HepG2 (cell line): ENCODE measurements around the gene EPHA2. TPM values are rescaled to one million over a fixed set of nuclear protein-coding genes. Genes with fewer than 3 reads are reported as not detected.
A peak's percentile ranks its signal among the peaks of the same experiment; 100 is the strongest.

ENCODE experiments used
- ELK4 ChIP-seq: sonication (generic); formaldehyde crosslinking; IDR thresholded peaks from 2 replicates; pipeline ENCODE4 v1.9.0; 2021; ENCODE audit warnings: missing genetic modification reagents, borderline replicate concordance
- FUBP1 ChIP-seq: sonication (generic); formaldehyde crosslinking; IDR thresholded peaks from 2 replicates; pipeline ENCODE4 v1.5.1; 2020; ENCODE audit warnings: missing genetic modification reagents, mild to moderate bottlenecking, borderline replicate concordance
- GATAD2A ChIP-seq: IDR thresholded peaks from 2 replicates; pipeline ENCODE4 v1.6.1; 2016
- NFKB2 ChIP-seq: sonication (generic); formaldehyde crosslinking; IDR thresholded peaks from 2 replicates; pipeline ENCODE4 v1.4.0; 2020; ENCODE audit warnings: missing genetic modification reagents, borderline replicate concordance
- PATZ1 ChIP-seq: sonication (generic); formaldehyde crosslinking; IDR thresholded peaks from 2 replicates; pipeline ENCODE4 v1.4.0; 2020; ENCODE audit warnings: missing genetic modification reagents
- SNAPC2 ChIP-seq: sonication (generic); formaldehyde crosslinking; IDR thresholded peaks from 2 replicates; pipeline ENCODE4 v1.8.1; 2022; ENCODE audit warnings: mild to moderate bottlenecking, missing genetic modification reagents
- XBP1 ChIP-seq: sonication (generic); formaldehyde crosslinking; IDR thresholded peaks from 2 replicates; pipeline ENCODE4 v1.5.0; 2020; ENCODE audit warnings: missing genetic modification reagents
- ZNF253 ChIP-seq: sonication (generic); formaldehyde crosslinking; IDR thresholded peaks from 2 replicates; pipeline ENCODE4 v1.8.0; 2022; ENCODE audit warnings: mild to moderate bottlenecking, missing genetic modification reagents, borderline replicate concordance
- ZNF790 ChIP-seq: sonication (generic); formaldehyde crosslinking; IDR thresholded peaks from 2 replicates; pipeline ENCODE4 v1.8.0; 2022; ENCODE audit warnings: missing genetic modification reagents, mild to moderate bottlenecking, borderline replicate concordance
- polyA plus RNA-seq, 8 experiments: library from polyadenylated mRNA; depleted of rRNA in 3 of 8; stranded (reverse) in 7 of 8; unstranded in 1 of 8; fragments of >200 nt; fragmentation: Illumina TruSeq in 4 of 8; extraction: Trizol in 4 of 8; gene quantifications; 2 replicates each; pipeline versions ENCODE4 v1.2.1 to v1.2.3, GENCODE V29; 2011 to 2016; ENCODE audit warnings: low read depth in 4 of 8, missing spikeins in 1 of 8, mixed read lengths in 1 of 8; ENCODE audit not compliant: insufficient read depth in 1 of 8
- total RNA-seq, 5 experiments: library from RNA; depleted of rRNA; stranded (reverse); fragments of >200 nt; fragmentation: Illumina TruSeq; extraction: Trizol; gene quantifications; 2 replicates each; pipeline ENCODE4 v1.2.3, GENCODE V29; 2016; ENCODE audit warnings: low read depth in 1 of 5
- TF ChIP-seq, protein P1 (sequence below): sonication (generic); formaldehyde crosslinking; IDR thresholded peaks from 2 replicates; pipeline ENCODE4 v1.5.0; 2020; ENCODE audit warnings: mild to moderate bottlenecking, missing genetic modification reagents
- TF ChIP-seq, protein P2 (sequence below): sonication (generic); formaldehyde crosslinking; IDR thresholded peaks from 2 replicates; pipeline ENCODE4 v1.8.1; 2023; ENCODE audit warnings: mild to moderate bottlenecking, moderate library complexity, missing genetic modification reagents
- TF ChIP-seq, protein P3 (sequence below): sonication (generic); formaldehyde crosslinking; IDR thresholded peaks from 2 replicates; pipeline ENCODE4 v1.5.0; 2020; ENCODE audit warnings: mild to moderate bottlenecking, missing genetic modification reagents, borderline replicate concordance
- TF ChIP-seq, protein P4 (sequence below): sonication (generic); formaldehyde crosslinking; IDR thresholded peaks from 2 replicates; pipeline ENCODE4 v1.8.0; 2022; ENCODE audit warnings: mild to moderate bottlenecking, missing genetic modification reagents, moderate library complexity

The EPHA2 gene
- total and polyA plus RNA-seq, 2 of the 13 experiments (the other 11 are each of a cell fraction or from before 2014, with no cell fraction given), result 33.6 to 53.6 TPM

DNA sequence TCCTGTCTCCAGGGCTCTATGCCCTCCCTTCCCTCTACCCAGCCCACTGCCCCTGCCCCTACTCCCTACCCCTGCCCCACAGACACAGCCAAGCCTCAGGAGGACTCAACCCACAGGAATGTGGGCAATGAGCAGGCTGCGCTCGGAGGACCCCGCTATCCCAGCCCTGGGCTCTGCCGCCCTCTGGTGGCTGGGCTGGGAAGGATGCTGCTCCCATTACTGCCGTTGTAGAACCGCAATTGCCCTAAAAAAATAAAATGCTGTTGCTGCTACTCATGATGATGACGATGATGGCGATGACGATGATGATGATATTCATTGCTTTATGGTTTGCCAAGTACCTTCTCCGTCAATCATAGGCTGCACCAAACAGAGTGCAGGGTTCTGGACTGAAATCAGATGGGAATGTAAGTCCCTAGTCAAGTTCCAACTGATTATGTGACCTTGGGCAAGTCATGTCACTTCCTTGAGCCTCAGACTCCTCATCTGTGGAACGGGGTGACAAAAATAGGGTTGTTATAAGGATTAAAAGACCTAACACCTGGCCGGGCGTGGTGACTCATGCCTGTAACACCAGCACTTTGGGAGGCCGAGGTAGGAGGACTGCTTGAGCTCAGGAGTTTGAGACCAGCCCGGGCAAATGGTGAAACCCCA, 32.0 kb upstream of the EPHA2 start (continued):
- TF ChIP-seq PATZ1, result 0 out of 2 replicates have a peak, but pooled peaks have one; percentile 30
- TF ChIP-seq XBP1 (CRISPR knock-in tag), result no peak
- TF ChIP-seq SNAPC2 (CRISPR knock-in tag), result no peak
- TF ChIP-seq ZNF253 (CRISPR knock-in tag), result no peak
- peak; percentile 64 for TF ChIP-seq GATAD2A (CRISPR knock-in tag)
- TF ChIP-seq, protein P1, sequence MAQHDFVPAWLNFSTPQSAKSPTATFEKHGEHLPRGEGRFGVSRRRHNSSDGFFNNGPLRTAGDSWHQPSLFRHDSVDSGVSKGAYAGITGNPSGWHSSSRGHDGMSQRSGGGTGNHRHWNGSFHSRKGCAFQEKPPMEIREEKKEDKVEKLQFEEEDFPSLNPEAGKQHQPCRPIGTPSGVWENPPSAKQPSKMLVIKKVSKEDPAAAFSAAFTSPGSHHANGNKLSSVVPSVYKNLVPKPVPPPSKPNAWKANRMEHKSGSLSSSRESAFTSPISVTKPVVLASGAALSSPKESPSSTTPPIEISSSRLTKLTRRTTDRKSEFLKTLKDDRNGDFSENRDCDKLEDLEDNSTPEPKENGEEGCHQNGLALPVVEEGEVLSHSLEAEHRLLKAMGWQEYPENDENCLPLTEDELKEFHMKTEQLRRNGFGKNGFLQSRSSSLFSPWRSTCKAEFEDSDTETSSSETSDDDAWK, result no peak
- TF ChIP-seq, protein P2, sequence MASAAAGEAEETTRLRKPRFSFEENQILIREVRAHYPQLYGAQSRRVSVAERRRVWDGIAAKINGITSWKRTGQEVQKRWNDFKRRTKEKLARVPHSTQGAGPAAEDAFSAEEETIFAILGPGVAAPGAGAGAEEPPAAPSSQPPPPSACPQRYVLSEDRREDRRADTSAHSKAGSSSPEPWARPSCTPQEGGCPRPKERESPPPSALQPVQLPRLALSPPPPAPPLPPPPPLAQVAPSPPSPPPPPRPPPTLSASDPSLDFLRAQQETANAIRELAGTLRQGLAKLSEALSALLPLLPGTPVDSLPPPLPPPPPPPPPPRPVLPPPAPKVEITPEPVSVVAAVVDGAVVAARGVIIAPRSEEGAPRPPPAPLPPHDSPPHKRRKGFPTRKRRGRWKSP, result 0 out of 2 replicates have a peak, but pooled peaks have one; percentile 27
- peak; percentile 37; the same call in 1 of the 2 replicates for TF ChIP-seq FUBP1 (CRISPR knock-in tag)
- TF ChIP-seq, protein P3, sequence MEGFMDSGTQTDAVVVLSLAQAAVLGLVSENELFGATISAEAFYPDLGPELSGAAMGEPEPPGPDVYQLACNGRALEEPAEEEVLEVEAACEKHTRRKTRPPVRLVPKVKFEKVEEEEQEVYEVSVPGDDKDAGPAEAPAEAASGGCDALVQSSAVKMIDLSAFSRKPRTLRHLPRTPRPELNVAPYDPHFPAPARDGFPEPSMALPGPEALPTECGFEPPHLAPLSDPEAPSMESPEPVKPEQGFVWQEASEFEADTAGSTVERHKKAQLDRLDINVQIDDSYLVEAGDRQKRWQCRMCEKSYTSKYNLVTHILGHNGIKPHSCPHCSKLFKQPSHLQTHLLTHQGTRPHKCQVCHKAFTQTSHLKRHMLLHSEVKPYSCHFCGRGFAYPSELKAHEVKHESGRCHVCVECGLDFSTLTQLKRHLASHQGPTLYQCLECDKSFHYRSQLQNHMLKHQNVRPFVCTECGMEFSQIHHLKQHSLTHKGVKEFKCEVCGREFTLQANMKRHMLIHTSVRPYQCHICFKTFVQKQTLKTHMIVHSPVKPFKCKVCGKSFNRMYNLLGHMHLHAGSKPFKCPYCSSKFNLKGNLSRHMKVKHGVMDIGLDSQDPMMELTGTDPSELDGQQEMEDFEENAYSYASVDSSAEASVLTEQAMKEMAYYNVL (CRISPR knock-in tag), result no peak
- no peak for TF ChIP-seq ZNF790
- TF ChIP-seq, protein P4, sequence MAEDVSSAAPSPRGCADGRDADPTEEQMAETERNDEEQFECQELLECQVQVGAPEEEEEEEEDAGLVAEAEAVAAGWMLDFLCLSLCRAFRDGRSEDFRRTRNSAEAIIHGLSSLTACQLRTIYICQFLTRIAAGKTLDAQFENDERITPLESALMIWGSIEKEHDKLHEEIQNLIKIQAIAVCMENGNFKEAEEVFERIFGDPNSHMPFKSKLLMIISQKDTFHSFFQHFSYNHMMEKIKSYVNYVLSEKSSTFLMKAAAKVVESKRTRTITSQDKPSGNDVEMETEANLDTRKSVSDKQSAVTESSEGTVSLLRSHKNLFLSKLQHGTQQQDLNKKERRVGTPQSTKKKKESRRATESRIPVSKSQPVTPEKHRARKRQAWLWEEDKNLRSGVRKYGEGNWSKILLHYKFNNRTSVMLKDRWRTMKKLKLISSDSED (CRISPR knock-in tag), result no peak
- no peak for TF ChIP-seq ELK4 (CRISPR knock-in tag)
- peak; percentile 52; the same call in 1 of the 2 replicates for TF ChIP-seq NFKB2 (CRISPR knock-in tag)
